ENCODE data around the gene SLC31A1.
"Not testable (repeated sequence)": the region's sequence is repeated elsewhere in the genome, so short reads cannot be mapped to it uniquely, and the experiment has no call there.

The SLC31A1 gene

GRCh38 chr9:113221800-113222481 is 597 bp downstream of the SLC31A1 start:
- peaks cover 14% of the 10 kb centered on the region for H3K4me1 ChIP-seq (ENCODE audit: insufficient read depth, low read length)
- peak overlapping the region; percentile 79 for H3K9ac ChIP-seq (ENCODE audit: low read depth, low read length)
- no peaks in the 10 kb centered on the region for H3K27me3 ChIP-seq (ENCODE audit: insufficient read depth, low read length)
- H3K9me3 ChIP-seq (ENCODE audit: insufficient read depth, low read depth, low read length) = no peaks in the 10 kb centered on the region
- peak overlapping the region; percentile 86 for H3K4me3 ChIP-seq (ENCODE audit: low read length)
- peaks cover 5% of the 10 kb centered on the region; the same call in 1 of the 2 replicates for H3K36me3 ChIP-seq (ENCODE audit: insufficient read depth, low read depth, low read length)
- no peak overlapping the region for H3K27ac ChIP-seq (ENCODE audit: low read length)

- Histone ChIP-seq H3K27me3 (ENCODE audit: insufficient read depth, low read length) (no peaks in the 10 kb centered on the region), H3K9ac (ENCODE audit: low read depth, low read length) (peak overlapping the region; percentile 79; the same call in 1 of the 2 replicates), H3K27ac (ENCODE audit: low read length) (no peak overlapping the region), H3K36me3 (ENCODE audit: insufficient read depth, low read depth, low read length) (peaks cover 5% of the 10 kb centered on the region; the same call in 1 of the 2 replicates), H3K4me3 (ENCODE audit: low read length) (peak overlapping the region; percentile 86), H3K4me1 (ENCODE audit: insufficient read depth, low read length) (peaks cover 14% of the 10 kb centered on the region), H3K9me3 (ENCODE audit: insufficient read depth, low read depth, low read length) (no peaks in the 10 kb centered on the region)
These were observed 1.1 kb downstream of the SLC31A1 start for GRCh38 chr9:113222482-113222841.

GRCh38 chr9:113223963-113224362 is 2.6 kb downstream of the SLC31A1 start:
- Histone ChIP-seq H3K4me1 (ENCODE audit: insufficient read depth, low read length) (peaks cover 14% of the 10 kb centered on the region), H3K9ac (ENCODE audit: low read depth, low read length) (no peak overlapping the region), H3K9me3 (ENCODE audit: insufficient read depth, low read depth, low read length) (no peaks in the 10 kb centered on the region), H3K27me3 (ENCODE audit: insufficient read depth, low read length) (no peaks in the 10 kb centered on the region), H3K4me3 (ENCODE audit: low read length) (no peak overlapping the region), H3K36me3 (ENCODE audit: insufficient read depth, low read depth, low read length) (peaks cover 5% of the 10 kb centered on the region; the same call in 1 of the 2 replicates), H3K27ac (ENCODE audit: low read length) (no peak overlapping the region)

- Histone ChIP-seq H3K9ac (ENCODE audit: low read depth, low read length) (no peak overlapping the region), H3K4me3 (ENCODE audit: low read length) (no peak overlapping the region), H3K27me3 (ENCODE audit: insufficient read depth, low read length) (no peaks in the 10 kb centered on the region), H3K9me3 (ENCODE audit: insufficient read depth, low read depth, low read length) (no peaks in the 10 kb centered on the region), H3K36me3 (ENCODE audit: insufficient read depth, low read depth, low read length) (peaks cover 5% of the 10 kb centered on the region; the same call in 1 of the 2 replicates), H3K4me1 (ENCODE audit: insufficient read depth, low read length) (peaks cover 2% of the 10 kb centered on the region), H3K27ac (ENCODE audit: low read length) (no peak overlapping the region)
These were observed 6.1 kb downstream of the SLC31A1 start for GRCh38 chr9:113227436-113227835.

GRCh38 chr9:113228130-113228665 is 6.9 kb downstream of the SLC31A1 start:
- Histone ChIP-seq H3K4me1 (ENCODE audit: insufficient read depth, low read length) (no peaks in the 10 kb centered on the region), H3K27me3 (ENCODE audit: insufficient read depth, low read length) (no peaks in the 10 kb centered on the region), H3K9ac (ENCODE audit: low read depth, low read length) (no peak overlapping the region), H3K4me3 (ENCODE audit: low read length) (no peak overlapping the region), H3K36me3 (ENCODE audit: insufficient read depth, low read depth, low read length) (peaks cover 5% of the 10 kb centered on the region; the same call in 1 of the 2 replicates), H3K27ac (ENCODE audit: low read length) (no peak overlapping the region), H3K9me3 (ENCODE audit: insufficient read depth, low read depth, low read length) (no peaks in the 10 kb centered on the region)

GRCh38 chr9:113231701-113232100 is 10.4 kb downstream of the SLC31A1 start:
- no peaks in the 10 kb centered on the region for H3K9me3 ChIP-seq (ENCODE audit: insufficient read depth, low read depth, low read length)
- H3K4me1 ChIP-seq (ENCODE audit: insufficient read depth, low read length) = no peaks in the 10 kb centered on the region
- no peaks in the 10 kb centered on the region for H3K27me3 ChIP-seq (ENCODE audit: insufficient read depth, low read length)
- no peak overlapping the region for H3K9ac ChIP-seq (ENCODE audit: low read depth, low read length)
- H3K27ac ChIP-seq (ENCODE audit: low read length) = no peak overlapping the region
- H3K36me3 ChIP-seq (ENCODE audit: insufficient read depth, low read depth, low read length) = no peaks in the 10 kb centered on the region
- no peak overlapping the region for H3K4me3 ChIP-seq (ENCODE audit: low read length)

GRCh38 chr9:113235701-113236255 is 14.4 kb downstream of the SLC31A1 start:
- not testable (repeated sequence) for H3K36me3 ChIP-seq (ENCODE audit: insufficient read depth, low read depth, low read length); H3K4me1 ChIP-seq (ENCODE audit: insufficient read depth, low read length); H3K27ac ChIP-seq (ENCODE audit: low read length); H3K4me3 ChIP-seq (ENCODE audit: low read length); H3K27me3 ChIP-seq (ENCODE audit: insufficient read depth, low read length); H3K9me3 ChIP-seq (ENCODE audit: insufficient read depth, low read depth, low read length); H3K9ac ChIP-seq (ENCODE audit: low read depth, low read length)

- H3K36me3 ChIP-seq (ENCODE audit: insufficient read depth, low read depth, low read length) = no peaks in the 10 kb centered on the region
- no peaks in the 10 kb centered on the region for H3K27me3 ChIP-seq (ENCODE audit: insufficient read depth, low read length)
- no peaks in the 10 kb centered on the region for H3K9me3 ChIP-seq (ENCODE audit: insufficient read depth, low read depth, low read length)
- H3K4me3 ChIP-seq (ENCODE audit: low read length) = no peak overlapping the region
- no peaks in the 10 kb centered on the region for H3K4me1 ChIP-seq (ENCODE audit: insufficient read depth, low read length)
- no peak overlapping the region for H3K27ac ChIP-seq (ENCODE audit: low read length)
- no peak overlapping the region for H3K9ac ChIP-seq (ENCODE audit: low read depth, low read length)
These were observed 15.7 kb downstream of the SLC31A1 start for GRCh38 chr9:113237026-113237425.

GRCh38 chr9:113238202-113238858 is 17.0 kb downstream of the SLC31A1 start:
- Histone ChIP-seq H3K9ac (ENCODE audit: low read depth, low read length) (no peak overlapping the region), H3K36me3 (ENCODE audit: insufficient read depth, low read depth, low read length) (no peaks in the 10 kb centered on the region), H3K27ac (ENCODE audit: low read length) (no peak overlapping the region), H3K4me1 (ENCODE audit: insufficient read depth, low read length) (no peaks in the 10 kb centered on the region), H3K4me3 (ENCODE audit: low read length) (no peak overlapping the region), H3K9me3 (ENCODE audit: insufficient read depth, low read depth, low read length) (no peaks in the 10 kb centered on the region), H3K27me3 (ENCODE audit: insufficient read depth, low read length) (no peaks in the 10 kb centered on the region)

- no peak overlapping the region for H3K27ac ChIP-seq (ENCODE audit: low read length)
- no peaks in the 10 kb centered on the region for H3K36me3 ChIP-seq (ENCODE audit: insufficient read depth, low read depth, low read length)
- no peak overlapping the region for H3K9ac ChIP-seq (ENCODE audit: low read depth, low read length)
- no peak overlapping the region for H3K4me3 ChIP-seq (ENCODE audit: low read length)
- H3K4me1 ChIP-seq (ENCODE audit: insufficient read depth, low read length) = no peaks in the 10 kb centered on the region
- H3K27me3 ChIP-seq (ENCODE audit: insufficient read depth, low read length) = no peaks in the 10 kb centered on the region
- no peaks in the 10 kb centered on the region for H3K9me3 ChIP-seq (ENCODE audit: insufficient read depth, low read depth, low read length)
These were observed 17.5 kb downstream of the SLC31A1 start for GRCh38 chr9:113238859-113239232.

GRCh38 chr9:113241161-113241560 is 19.8 kb downstream of the SLC31A1 start:
- Histone ChIP-seq H3K9ac (ENCODE audit: low read depth, low read length) (no peak overlapping the region), H3K4me3 (ENCODE audit: low read length) (no peak overlapping the region), H3K27ac (ENCODE audit: low read length) (no peak overlapping the region), H3K9me3 (ENCODE audit: insufficient read depth, low read depth, low read length) (no peaks in the 10 kb centered on the region), H3K4me1 (ENCODE audit: insufficient read depth, low read length) (no peaks in the 10 kb centered on the region), H3K36me3 (ENCODE audit: insufficient read depth, low read depth, low read length) (no peaks in the 10 kb centered on the region), H3K27me3 (ENCODE audit: insufficient read depth, low read length) (no peaks in the 10 kb centered on the region)

- H3K9ac ChIP-seq (ENCODE audit: low read depth, low read length) = no peak overlapping the region
- H3K36me3 ChIP-seq (ENCODE audit: insufficient read depth, low read depth, low read length) = no peaks in the 10 kb centered on the region
- no peaks in the 10 kb centered on the region for H3K27me3 ChIP-seq (ENCODE audit: insufficient read depth, low read length)
- no peaks in the 10 kb centered on the region for H3K4me1 ChIP-seq (ENCODE audit: insufficient read depth, low read length)
- H3K9me3 ChIP-seq (ENCODE audit: insufficient read depth, low read depth, low read length) = no peaks in the 10 kb centered on the region
- no peak overlapping the region for H3K27ac ChIP-seq (ENCODE audit: low read length)
- H3K4me3 ChIP-seq (ENCODE audit: low read length) = no peak overlapping the region
These were observed 23.2 kb downstream of the SLC31A1 start for GRCh38 chr9:113244556-113244955.

Data from iPS-20b (cell line).